SU-DHL-6 (cell line): ENCODE results near the gene BMP7.

Experiments used
- H2AFZ ChIP-seq: fragments of 200-600 bp; sonication (generic); 2 replicates; pipeline ENCODE4 v1.6.1; 2014; ENCODE audit warnings: low read depth, mild to moderate bottlenecking, moderate library complexity, mixed read lengths, antibody characterized with exemption, low read length; ENCODE audit not compliant: severe bottlenecking
- H3F3A ChIP-seq: fragments of 200-600 bp; shearing (Covaris generic); 2 replicates; pipeline ENCODE4 v1.6.0; 2016; ENCODE audit warnings: antibody characterized with exemption, mild to moderate bottlenecking; ENCODE audit not compliant: insufficient read depth
- H3K27ac ChIP-seq: fragments of 200-600 bp; sonication (generic); 2 replicates; pipeline ENCODE4 v1.5.1; 2016; ENCODE audit warnings: low read depth, mild to moderate bottlenecking, low read length, moderate library complexity, mixed read lengths
- H3K27me3 ChIP-seq: fragments of 200-600 bp; sonication (generic), shearing (Covaris generic); 2 replicates; pipeline ENCODE4 v1.6.0; 2014; ENCODE audit warnings: mild to moderate bottlenecking, low read length
- H3K36me3 ChIP-seq: fragments of 200-600 bp; sonication (generic); 2 replicates; pipeline ENCODE4 v1.6.1; 2014; ENCODE audit warnings: mild to moderate bottlenecking, low read length, mixed read lengths
- H3K4me2 ChIP-seq: fragments of 300-600, 200-600 bp; shearing (Covaris generic), sonication (generic); 2 replicates; pipeline ENCODE4 v1.6.0; 2014; ENCODE audit warnings: low read length, low read depth, mild to moderate bottlenecking; ENCODE audit not compliant: poor library complexity, severe bottlenecking
- H3K4me3 ChIP-seq: fragments of 200-600 bp; sonication (generic); 2 replicates; pipeline ENCODE4 v1.5.1; 2014; ENCODE audit warnings: antibody characterized with exemption, low read length, mild to moderate bottlenecking, mixed read lengths; ENCODE audit not compliant: insufficient read depth, poor library complexity, severe bottlenecking
- H3K79me2 ChIP-seq: fragments of 200-600 bp; sonication (generic); 2 replicates; pipeline ENCODE4 v1.6.1; 2014; ENCODE audit warnings: mild to moderate bottlenecking, low read length, moderate library complexity; ENCODE audit not compliant: insufficient read depth
- H3K9ac ChIP-seq: fragments of 200-600 bp; sonication (generic); 2 replicates; pipeline ENCODE4 v1.7.0; 2014; ENCODE audit warnings: mild to moderate bottlenecking, low read length
- H3K9me2 ChIP-seq: fragments of 200-600 bp; sonication (generic); replicated peaks from 2 replicates; pipeline ENCODE4 v1.6.1; 2014; ENCODE audit warnings: low read length; ENCODE audit not compliant: insufficient read depth
- H3K9me3 ChIP-seq: fragments of 200-600 bp; sonication (generic); 2 replicates; pipeline ENCODE4 v1.6.1; 2014; ENCODE audit warnings: low read length, mixed read lengths; ENCODE audit not compliant: insufficient read depth
- H4K20me1 ChIP-seq: fragments of 200-600 bp; sonication (generic); 2 replicates; pipeline ENCODE4 v1.6.1; 2014; ENCODE audit warnings: low read depth, mild to moderate bottlenecking, antibody characterized with exemption, low read length, moderate library complexity, mixed read lengths
- CTCF ChIP-seq: fragments of 200-600 bp; sonication (generic); IDR thresholded peaks from one replicate; pipeline ENCODE4 v1.5.1; 2017; ENCODE audit warnings: antibody characterized with exemption, mild to moderate bottlenecking, low read length, moderate library complexity; ENCODE audit not compliant: insufficient read depth, poor library complexity, severe bottlenecking
- EZH2phosphoT487 ChIP-seq: fragments of 200-600 bp; sonication (generic), shearing (Covaris generic); conservative IDR thresholded peaks from 2 replicates; pipeline ENCODE4 v1.6.1; 2018; ENCODE audit warnings: mild to moderate bottlenecking, antibody characterized with exemption, low read length, moderate library complexity, mixed read lengths

BMP7 gene

DNA sequence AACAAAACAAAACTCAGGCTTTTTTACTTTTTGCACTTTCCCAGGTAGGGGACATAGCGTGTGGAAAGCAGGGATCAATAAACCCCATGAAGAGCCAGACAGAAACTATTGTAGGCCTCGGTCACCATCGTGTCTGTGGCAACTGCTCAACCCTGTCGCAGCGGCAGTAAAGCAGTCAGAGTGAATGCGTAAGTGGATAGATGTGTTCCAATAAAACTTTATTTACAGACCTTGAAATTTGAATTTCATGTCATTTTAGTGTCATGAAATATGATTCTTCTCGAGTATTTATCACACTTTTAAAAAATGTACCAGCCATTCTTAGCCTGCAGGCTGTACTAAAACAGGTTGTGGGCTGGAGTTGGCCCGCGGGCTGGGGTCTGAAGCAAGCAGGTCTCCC lies 14.5 kb downstream of the BMP7 start:
- no peak for TF ChIP-seq EZH2phosphoT487
- TF ChIP-seq CTCF = no peak
- Histone ChIP-seq H3K27me3 (no peaks in the 10 kb centered on the region), H3F3A (peaks cover 46% of the 10 kb centered on the region; the same call in 1 of the 2 replicates), H2AFZ (no peak overlapping the region), H3K9me2 (no peaks in the 10 kb centered on the region), H3K4me2 (peak overlapping the region; percentile 97), H3K79me2 (peaks cover 99% of the 10 kb centered on the region), H3K9ac (peak overlapping the region; percentile 45), H3K4me3 (peak overlapping the region; percentile 7), H3K27ac (peak overlapping the region; percentile 75), H3K36me3 (peaks cover 6% of the 10 kb centered on the region; the same call in 1 of the 2 replicates), H3K9me3 (no peaks in the 10 kb centered on the region), H4K20me1 (0 out of 2 replicates have a peak, but pooled peaks cover 5% of the 10 kb centered on the region)

GRCh38 chr20:57251344-57251743 lies 15.1 kb downstream of the BMP7 start:
- TF ChIP-seq CTCF = no peak
- TF ChIP-seq EZH2phosphoT487 = no peak
- peaks cover 99% of the 10 kb centered on the region for H3K79me2 ChIP-seq
- no peaks in the 10 kb centered on the region for H3K9me2 ChIP-seq

GRCh38 chr20:57250607-57251343 lies 15.7 kb downstream of the BMP7 start:
- H3K27ac ChIP-seq = peak overlapping the region; percentile 75

More at GRCh38 chr20:57251344-57251743, 15.1 kb downstream of the BMP7 start:
- Histone ChIP-seq H3K9ac (peak overlapping the region; percentile 45), H3K27me3 (no peaks in the 10 kb centered on the region), H3K27ac (peak overlapping the region; percentile 75), H2AFZ (no peak overlapping the region), H4K20me1 (0 out of 2 replicates have a peak, but pooled peaks cover 5% of the 10 kb centered on the region), H3K36me3 (peaks cover 6% of the 10 kb centered on the region; the same call in 1 of the 2 replicates), H3F3A (peaks cover 44% of the 10 kb centered on the region; the same call in 1 of the 2 replicates), H3K9me3 (no peaks in the 10 kb centered on the region), H3K4me3 (peak overlapping the region; percentile 31), H3K4me2 (peak overlapping the region; percentile 97)

More at GRCh38 chr20:57250607-57251343, 15.7 kb downstream of the BMP7 start:
- H3K4me2 ChIP-seq = peak overlapping the region; percentile 97
- peaks cover 6% of the 10 kb centered on the region; the same call in 1 of the 2 replicates for H3K36me3 ChIP-seq
- H3K79me2 ChIP-seq = peaks cover 99% of the 10 kb centered on the region
- no peak overlapping the region for H2AFZ ChIP-seq
- H3K9ac ChIP-seq = peak overlapping the region; percentile 45
- no peaks in the 10 kb centered on the region for H3K9me2 ChIP-seq
- H3F3A ChIP-seq = peaks cover 38% of the 10 kb centered on the region; the same call in 1 of the 2 replicates
- peak overlapping the region; percentile 31 for H3K4me3 ChIP-seq
- H3K27me3 ChIP-seq = no peaks in the 10 kb centered on the region
- no peaks in the 10 kb centered on the region for H3K9me3 ChIP-seq
- 0 out of 2 replicates have a peak, but pooled peaks cover 5% of the 10 kb centered on the region for H4K20me1 ChIP-seq
- TF ChIP-seq CTCF (no peak), EZH2phosphoT487 (no peak)
